AG04450 (cell line): ENCODE measurements around the gene WDR64. TPM values are rescaled to one million over a fixed set of nuclear protein-coding genes. Genes with fewer than 3 reads are reported as not detected.

ENCODE experiments used
- CTCF ChIA-PET: fragments of 300-600, 350-600 bp; formaldehyde crosslinking; extraction: SDS; loops from one replicate; lab custom pipeline; 2022; ENCODE audit warnings: antibody characterized with exemption, inconsistent platforms; lab: Charles Lee
- POLR2A ChIA-PET: fragments of 350-600 bp; formaldehyde crosslinking; extraction: SDS; loops from one replicate; lab custom pipeline; 2021; ENCODE audit warnings: antibody characterized with exemption, inconsistent platforms; lab: Yijun Ruan, JAX
- DNase-seq: peaks from one replicate; pipeline ENCODE4 v3.0.0-alpha.2; 2011; ENCODE audit warnings: low read depth, low spot score
- H3K27ac ChIP-seq: one replicate; pipeline ENCODE4 v1.5.1; 2012; ENCODE audit warnings: low read depth, low read length, control low read depth
- H3K27me3 ChIP-seq: one replicate; pipeline ENCODE4 v1.6.0; 2012; ENCODE audit warnings: low read length; ENCODE audit not compliant: control insufficient read depth, insufficient read depth
- H3K4me3 ChIP-seq: 2 replicates; pipeline ENCODE4 v1.5.1; 2011; ENCODE audit warnings: mild to moderate bottlenecking, low read depth, low read length, control low read depth
- H3K9me3 ChIP-seq: 2 replicates; pipeline ENCODE4 v1.5.1; 2012; ENCODE audit warnings: low read length; ENCODE audit not compliant: control insufficient read depth, insufficient read depth
- CTCF ChIP-seq: IDR thresholded peaks from 2 replicates; pipeline ENCODE4 v1.5.1; 2011; ENCODE audit warnings: low read depth, low read length, control low read depth, inconsistent platforms
- polyA plus RNA-seq: library from polyadenylated mRNA; depleted of rRNA; stranded (reverse); fragments of >200 nt; gene quantifications from 2 replicates; pipeline ENCODE4 v1.2.3, GENCODE V29; 2011

The WDR64 gene
- polyA plus RNA-seq, 1 experiment, result not detected

DNA sequence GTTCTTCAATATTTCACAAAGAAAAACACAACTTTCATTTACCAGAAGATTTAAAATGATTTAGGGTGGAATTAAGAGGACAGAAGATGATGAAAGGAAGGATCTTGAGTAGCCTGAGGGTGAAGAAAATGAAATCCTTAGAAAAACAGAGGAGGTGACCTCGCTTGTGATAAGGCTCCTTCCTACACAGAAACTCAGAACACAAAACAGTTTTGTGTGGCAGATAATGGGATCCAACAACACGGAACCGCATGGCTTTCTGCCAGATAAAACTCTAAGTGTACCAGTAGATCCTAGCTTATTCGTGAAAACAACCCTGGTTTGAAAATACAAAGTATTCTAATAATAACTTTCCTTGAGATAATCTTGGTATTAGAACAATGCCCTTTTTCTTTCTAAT lies 121.9 kb downstream of the WDR64 start:
- no peak for TF ChIP-seq CTCF
- H3K27me3 ChIP-seq, result no peaks in the 10 kb centered on the region
- CTCF ChIA-PET, result interaction anchor here (1.0 kb wide), 1 partner anchor 21 kb away, joined by 3 read pairs; no protein-coding TSS in a partner anchor
- no peaks in the 10 kb centered on the region for H3K9me3 ChIP-seq
- POLR2A ChIA-PET, result no interaction called here
- H3K4me3 ChIP-seq, result no peak overlapping the region
- H3K27ac ChIP-seq, result no peak overlapping the region
- no peak for DNase-seq

DNA sequence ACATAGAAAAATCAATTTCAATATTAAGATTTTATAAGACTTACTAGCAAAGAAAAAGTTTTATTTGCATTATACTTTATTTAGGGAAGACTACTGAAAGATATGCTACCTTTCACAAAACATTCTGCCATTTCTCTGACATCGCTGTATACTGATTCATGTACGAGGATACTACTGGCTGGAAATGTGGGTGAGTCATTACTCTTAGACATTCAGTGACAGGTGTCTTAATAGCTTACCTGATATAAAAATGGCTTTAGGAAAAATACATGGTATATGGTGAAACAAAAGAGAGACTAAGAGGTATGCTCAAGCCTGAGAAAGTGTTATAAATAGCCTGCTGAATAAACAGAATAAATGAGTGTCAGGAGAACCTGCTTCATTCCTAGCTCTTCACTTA lies 122.9 kb downstream of the WDR64 start:
- DNase-seq, result no peak
- ChIA-PET POLR2A (no interaction called here), CTCF (no interaction called here)
- no peak overlapping the region for H3K27ac ChIP-seq
- H3K27me3 ChIP-seq, result no peaks in the 10 kb centered on the region
- H3K4me3 ChIP-seq, result no peak overlapping the region
- no peak for TF ChIP-seq CTCF
- H3K9me3 ChIP-seq, result no peaks in the 10 kb centered on the region

DNA sequence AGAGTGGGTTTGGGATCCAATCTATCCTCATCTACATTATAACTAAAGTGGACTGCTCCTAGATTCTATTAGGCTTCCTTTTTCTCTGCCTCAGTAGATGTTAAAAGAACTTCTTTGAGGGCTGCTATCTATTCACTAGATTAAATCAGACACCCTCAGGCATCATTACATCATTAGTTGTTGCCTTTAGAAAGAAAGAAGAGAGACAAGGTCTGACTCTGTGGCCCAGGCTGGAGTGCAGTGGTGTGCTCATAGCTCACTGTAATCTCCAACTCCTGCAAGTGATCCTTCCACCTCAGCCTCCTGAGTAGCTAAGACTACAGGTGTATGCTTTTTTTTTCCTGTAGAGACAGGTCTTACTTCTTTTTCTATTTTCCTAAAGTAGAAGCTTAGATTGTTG lies 124.8 kb downstream of the WDR64 start:
- no peak for DNase-seq
- ChIA-PET CTCF (no interaction called here), POLR2A (no interaction called here)
- TF ChIP-seq CTCF, result no peak
- Histone ChIP-seq H3K27me3 (no peaks in the 10 kb centered on the region), H3K9me3 (no peaks in the 10 kb centered on the region), H3K4me3 (no peak overlapping the region), H3K27ac (no peak overlapping the region)

- POLR2A ChIA-PET, result no interaction called here
- no peaks in the 10 kb centered on the region for H3K27me3 ChIP-seq
Observed at GRCh38 chr1:241778117-241778516, 126.0 kb downstream of the WDR64 start.

GRCh38 chr1:241779897-241780296 lies 127.8 kb downstream of the WDR64 start:
- Histone ChIP-seq H3K27me3 (no peaks in the 10 kb centered on the region), H3K9me3 (no peaks in the 10 kb centered on the region), H3K4me3 (no peak overlapping the region), H3K27ac (no peak overlapping the region)
- POLR2A ChIA-PET, result no interaction called here
- no peak for DNase-seq
- TF ChIP-seq CTCF, result no peak
- CTCF ChIA-PET, result no interaction called here

More at GRCh38 chr1:241778117-241778516, 126.0 kb downstream of the WDR64 start:
- Histone ChIP-seq H3K27ac (no peak overlapping the region), H3K4me3 (no peak overlapping the region), H3K9me3 (no peaks in the 10 kb centered on the region)
- no peak for DNase-seq
- TF ChIP-seq CTCF, result no peak
- CTCF ChIA-PET, result no interaction called here
